Effector CD8-positive, alpha-beta T cell (primary cell): ENCODE data around the gene PDXDC1.
"Not testable (repeated sequence)": the region's sequence is repeated elsewhere in the genome, so short reads cannot be mapped to it uniquely, and the experiment has no call there.

Experiments used
- DNase-seq: peaks from one replicate; lab custom pipeline; 2025; lab: John Stamatoyannopoulos, UW

The PDXDC1 gene

GRCh38 chr16:15037003-15037402 is 62.2 kb downstream of the PDXDC1 start:
- DNase-seq = no peak

GRCh38 chr16:15037745-15038144 is 62.9 kb downstream of the PDXDC1 start:
- DNase-seq = no peak

DNA sequence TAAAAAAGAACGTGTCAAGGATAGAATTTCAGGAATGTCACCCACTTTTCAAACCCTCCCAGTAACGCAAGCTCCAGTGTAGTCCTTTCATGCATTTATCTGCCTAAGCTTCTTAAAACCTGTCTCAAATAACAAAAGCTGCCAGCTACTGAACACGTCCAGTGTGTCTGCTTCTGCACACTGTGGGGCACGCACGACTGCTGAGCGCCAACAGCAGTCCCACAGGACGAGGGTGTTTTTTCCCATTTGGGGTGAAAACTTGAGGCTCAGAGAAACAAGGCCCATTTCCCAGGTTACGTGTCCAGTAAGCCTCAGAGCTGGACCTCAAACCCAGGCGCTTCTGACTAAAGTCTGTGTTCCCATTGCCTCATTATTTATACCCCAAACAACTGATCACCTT is 63.9 kb downstream of the PDXDC1 start:
- no peak for DNase-seq

DNA sequence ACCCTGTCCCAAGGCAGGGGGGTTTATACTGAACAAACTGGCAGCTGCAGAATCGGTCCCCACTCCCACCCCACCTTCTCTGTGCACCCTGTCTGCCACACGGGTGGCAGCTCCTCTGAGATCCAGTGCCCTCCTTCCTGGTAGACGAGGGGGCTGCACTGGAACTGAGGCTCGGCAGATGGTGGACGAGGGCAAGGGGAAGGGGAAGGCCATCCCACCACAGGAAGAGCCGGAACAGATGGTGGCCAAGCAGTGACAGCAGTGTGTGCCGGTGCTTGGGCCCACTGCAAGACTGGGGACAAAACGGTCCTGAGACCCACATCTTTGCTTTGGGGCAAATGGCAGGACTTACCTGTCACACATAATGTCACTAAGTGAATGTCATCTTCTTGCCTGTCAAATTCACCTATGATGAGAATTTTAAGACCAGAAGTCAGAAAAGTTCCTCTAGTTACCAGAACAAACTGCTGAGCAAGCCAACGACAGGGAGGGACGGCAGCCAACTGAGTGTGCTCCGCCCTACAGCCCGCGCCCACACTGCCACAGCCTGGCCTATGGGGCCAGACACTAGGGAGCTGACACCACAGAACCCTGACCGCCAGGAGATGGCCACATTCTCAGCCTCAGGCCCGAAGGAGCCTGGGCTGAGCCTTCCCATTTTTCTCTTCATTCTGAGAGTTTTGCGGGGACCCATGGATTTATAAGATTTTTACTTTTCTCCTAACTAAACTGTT is 66.6 kb downstream of the PDXDC1 start:
- DNase-seq = no peak

DNA sequence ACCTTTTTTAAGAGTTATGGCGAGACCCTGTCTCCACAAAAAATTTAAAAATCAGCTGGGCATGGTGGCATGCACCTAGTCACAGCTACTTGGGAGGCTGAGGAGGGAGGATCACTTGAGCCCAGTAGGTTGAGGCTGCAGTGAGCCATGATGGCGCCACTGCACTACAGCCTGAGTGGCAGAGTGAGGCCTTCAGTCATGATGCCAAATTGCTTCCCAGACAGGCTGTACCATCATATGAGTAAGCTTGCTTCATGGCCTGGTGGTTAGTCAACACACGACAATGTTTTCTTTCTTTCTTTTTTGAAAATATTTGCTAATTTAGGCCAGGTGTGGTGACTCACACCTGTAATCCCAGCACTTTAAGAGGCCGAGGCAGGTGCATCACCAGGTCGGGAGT is 68.5 kb downstream of the PDXDC1 start:
- no peak for DNase-seq

DNA sequence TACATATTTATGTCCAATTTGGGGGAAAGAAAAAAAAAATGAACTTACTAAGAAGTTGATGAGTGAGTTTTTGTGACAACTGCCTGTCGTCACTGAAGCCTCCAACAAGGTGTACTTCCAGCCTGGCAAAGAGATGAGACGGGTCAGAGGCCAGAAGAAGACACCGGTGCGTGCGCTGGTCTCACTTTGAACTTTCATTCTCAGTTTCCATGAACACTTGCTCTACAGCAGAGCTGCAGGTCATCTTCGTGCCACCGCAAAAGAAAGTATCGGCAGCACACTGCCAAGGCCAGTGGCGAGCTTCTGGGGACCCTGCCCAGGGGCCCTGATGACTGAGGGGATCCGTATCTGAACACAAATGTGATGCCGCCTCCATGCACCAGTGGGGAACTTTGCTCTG is 69.5 kb downstream of the PDXDC1 start:
- no peak for DNase-seq

DNA sequence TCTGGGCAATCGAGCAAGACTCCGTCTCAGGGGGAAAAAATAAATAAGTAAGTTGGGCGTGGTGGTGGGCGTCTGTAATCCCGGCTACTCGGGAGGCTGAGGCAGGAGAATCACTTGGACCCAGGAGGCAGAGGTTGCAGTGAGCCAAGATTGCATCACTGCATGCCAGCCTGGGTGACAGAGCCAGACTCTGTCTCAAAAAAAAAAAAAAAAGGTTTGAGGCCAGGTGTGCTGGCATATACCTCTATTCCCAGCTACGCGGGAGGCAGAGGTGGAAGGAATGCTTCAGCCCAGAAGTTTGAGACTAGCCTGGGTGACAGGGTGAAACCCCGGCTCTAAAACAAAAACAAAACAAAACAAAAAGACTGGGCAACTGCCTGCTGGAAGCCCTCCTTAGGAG is 70.4 kb downstream of the PDXDC1 start:
- not testable (repeated sequence) for DNase-seq

GRCh38 chr16:15046692-15047376 is 72.0 kb downstream of the PDXDC1 start:
- DNase-seq = no peak

- DNase-seq = no peak
Observed at GRCh38 chr16:15049581-15050180, 74.9 kb downstream of the PDXDC1 start.

GRCh38 chr16:15050440-15050839 is 75.6 kb downstream of the PDXDC1 start:
- DNase-seq = not testable (repeated sequence)

DNA sequence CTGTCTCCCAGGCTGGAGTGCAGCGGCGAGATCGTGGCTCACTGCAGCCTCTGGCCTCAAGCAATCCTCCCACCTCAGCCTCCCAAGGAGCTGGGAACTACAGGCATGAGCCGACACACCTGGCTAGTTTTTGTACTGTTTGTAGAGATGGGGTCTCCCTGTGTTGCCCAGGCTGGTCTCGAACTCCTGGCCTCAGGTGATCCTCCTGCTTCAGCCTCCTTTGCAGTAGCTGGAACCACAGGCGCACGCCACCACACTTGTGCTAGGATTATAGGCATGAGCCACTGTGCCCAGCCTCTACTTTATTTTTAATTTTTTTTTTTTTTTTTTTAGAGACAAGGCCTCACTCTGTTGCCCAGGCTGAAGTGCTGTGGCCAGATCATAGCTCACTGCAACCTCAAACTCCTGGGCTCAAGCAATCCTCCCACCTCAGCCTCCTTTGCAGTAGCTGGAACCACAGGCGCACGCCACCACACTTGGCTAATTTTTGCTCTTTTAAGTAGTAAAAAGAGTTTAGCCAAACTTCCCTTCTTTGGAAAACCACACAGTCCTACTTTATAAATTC is 76.6 kb downstream of the PDXDC1 start:
- DNase-seq = no peak

DNA sequence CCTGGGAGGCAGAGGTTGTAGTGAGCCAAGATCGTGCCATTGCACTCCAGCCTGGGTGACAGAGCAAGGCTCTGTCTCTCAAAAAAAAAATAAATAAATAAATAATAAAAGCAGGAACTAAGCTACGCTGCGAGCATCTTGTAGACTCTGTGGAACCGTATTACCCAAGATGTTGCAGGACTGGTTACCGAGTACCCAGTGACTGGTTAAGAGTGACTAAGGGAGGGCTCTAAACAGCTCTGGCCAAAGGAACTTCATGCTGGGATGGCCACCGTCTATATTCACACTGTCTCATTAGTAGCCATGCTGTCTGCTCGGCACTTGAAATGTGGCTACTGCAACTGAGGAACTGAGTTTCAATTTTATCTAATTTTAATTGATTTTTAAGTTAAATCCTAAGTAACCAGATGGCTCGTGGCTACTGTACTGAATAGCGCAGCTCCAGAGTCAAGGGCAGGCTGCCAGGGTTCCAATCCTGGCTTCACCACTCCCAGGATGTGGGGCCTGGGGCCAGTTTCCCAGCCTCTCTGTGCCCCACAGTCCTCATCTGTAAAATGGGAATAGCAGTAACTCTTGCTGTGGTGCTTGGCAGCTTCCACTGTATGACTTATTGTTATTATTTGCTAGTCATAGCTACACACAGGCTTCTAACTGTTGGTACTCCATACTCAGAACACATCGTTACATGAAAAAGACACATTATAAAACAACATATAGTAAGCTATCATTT is 78.1 kb downstream of the PDXDC1 start:
- DNase-seq = no peak

DNA sequence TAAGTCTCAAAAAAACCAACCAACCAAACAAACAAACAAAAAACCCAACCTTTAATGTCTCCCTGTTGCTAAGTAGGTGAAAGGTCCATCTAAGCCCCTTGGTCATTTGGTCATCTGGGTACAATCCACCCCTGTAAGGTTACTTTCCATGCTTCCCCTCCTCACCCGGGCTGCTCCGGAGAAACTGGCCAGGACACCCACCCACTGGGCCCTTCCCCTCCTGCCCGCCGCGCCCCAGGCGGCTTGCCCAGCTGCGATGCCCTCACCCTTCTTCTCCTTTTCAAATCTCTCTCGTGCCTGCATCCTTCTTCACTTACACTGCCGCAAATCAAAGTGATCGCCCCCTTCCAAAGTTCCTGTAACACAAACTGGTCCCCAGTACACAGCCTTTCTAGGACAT is 79.1 kb downstream of the PDXDC1 start:
- no peak for DNase-seq

DNA sequence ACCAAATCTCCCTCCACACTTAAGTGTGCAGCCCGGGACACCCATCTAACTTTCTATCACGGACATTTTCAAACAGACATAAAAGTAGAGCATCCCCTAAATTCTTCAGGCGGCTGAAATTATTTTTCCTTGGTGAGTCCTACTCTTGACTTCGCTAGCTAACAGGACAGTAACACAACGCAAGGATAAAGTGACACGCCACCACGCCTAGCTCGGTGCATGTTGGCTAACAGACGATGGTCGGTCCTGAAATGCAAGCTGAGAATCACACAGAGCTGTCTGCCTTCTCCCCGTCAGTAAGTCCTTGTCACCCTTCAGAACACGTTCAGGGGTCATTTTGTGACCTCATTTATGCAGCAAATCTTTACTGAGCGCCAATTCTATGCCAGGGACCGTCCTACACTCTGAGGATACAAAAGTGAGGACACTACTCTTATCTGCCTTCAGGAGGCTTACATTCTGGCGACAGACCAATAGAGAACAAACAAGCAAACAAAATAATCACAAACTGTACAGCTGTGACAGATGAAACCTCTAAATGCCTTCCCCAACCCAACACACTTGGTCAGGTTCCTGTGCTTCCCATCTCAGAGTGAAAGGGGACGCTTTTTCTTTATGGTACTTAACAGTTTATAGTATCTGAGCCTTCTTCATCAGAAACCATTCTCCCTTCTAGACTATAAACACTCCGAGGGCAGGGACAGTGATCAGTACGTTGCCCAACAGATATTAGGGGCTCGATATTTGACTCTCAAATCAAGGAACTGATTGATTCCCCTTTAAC is 79.7 kb downstream of the PDXDC1 start:
- DNase-seq = no peak

- peak; percentile 79 for DNase-seq
Observed at GRCh38 chr16:15055141-15056053, 80.6 kb downstream of the PDXDC1 start.

DNA sequence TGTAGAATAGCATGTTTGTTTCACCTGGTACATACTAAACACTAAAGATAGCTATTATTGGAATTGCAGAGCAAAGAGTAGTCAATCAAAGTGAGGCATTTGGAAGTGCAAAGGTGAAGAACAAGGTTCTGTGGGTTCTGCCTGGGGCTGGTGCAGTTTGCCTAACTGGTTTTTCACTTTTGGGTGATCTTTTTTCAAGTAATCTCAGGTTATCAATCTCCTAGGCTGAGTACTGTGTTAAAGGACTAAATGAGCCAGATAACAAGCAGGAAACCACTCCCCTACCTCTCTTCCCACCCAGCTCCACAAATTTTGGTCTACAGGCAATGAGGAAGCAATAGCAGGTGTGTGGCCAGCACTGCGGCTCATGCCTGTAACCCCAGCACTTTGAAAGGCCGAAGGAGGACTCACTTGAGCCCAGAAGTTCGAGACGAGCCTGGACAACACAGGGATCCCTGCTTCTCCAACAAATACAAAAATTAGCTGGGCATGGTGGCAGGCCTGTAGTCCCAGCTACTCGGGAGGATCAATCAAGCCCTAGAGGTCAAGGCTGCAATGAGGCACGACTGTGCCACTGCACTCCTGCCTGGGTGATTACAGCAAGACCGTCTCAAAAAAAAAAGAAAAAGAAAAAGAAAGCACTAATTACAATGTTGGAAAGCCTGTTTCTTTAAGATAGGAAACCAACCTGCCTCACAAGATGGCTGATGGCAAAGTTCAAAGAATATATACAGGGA is 83.0 kb downstream of the PDXDC1 start:
- no peak for DNase-seq

- no peak for DNase-seq
Observed at GRCh38 chr16:15059324-15059723, 84.5 kb downstream of the PDXDC1 start.

DNA sequence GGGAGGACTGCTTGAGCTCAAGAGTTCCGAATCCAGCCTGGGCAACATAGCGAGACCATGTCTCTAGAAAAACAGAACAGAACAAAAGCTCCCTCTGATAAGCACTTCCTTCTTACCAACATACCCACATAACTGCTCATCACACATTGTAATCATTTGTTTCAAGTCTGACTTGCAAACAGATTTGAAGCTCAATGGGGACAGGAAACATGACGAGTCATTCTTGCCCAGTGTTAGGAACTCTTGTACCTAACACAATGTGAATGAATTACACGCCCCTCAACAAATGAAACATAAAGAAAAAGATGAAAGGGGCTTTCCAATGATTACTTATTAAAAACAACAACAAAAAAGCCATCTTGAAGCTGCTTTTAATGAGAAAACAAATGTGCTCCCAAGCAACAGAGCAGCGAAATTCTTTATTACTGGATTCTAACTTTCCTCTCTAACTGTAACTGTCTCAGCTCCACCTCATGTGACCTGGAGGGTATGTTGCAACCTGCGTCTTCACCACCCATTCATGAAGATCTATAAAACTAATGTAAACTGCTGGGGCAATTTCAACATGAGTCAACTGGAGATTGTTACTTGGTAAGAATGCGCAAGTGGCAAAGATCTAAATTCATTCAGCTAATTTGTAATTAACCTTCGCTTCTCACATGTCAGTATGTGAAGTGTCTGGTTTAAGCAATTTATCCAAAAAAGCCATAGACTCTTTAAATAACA is 87.4 kb downstream of the PDXDC1 start:
- not testable (repeated sequence) for DNase-seq

DNA sequence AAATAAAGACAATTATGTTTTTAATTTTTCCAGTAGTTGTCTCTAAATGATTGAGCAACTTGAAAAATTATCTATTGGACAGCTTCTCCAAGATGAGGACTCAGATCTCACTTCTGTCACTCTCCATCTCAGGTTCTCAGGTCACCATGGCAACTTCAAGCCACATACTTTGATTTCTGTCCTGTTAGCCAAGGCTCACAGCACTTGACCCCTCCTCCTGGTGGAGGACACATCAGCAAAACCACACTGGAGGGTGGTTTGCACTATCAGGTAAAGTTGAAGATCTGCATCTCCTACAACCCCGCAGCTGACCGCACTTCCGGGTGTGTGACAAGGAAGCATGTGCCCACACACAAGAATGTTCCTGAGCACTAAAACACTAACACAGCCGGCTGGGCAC is 91.1 kb downstream of the PDXDC1 start:
- not testable (repeated sequence) for DNase-seq
